Hepatocyte (in vitro differentiated cells): ENCODE measurements around the gene TAF10.

Experiments used
- CTCF ChIP-seq: fragments of 200-600 bp; sonication (generic); IDR thresholded peaks from 2 replicates; pipeline ENCODE4 v1.5.1; 2016; ENCODE audit warnings: antibody characterized with exemption, mild to moderate bottlenecking; ENCODE audit not compliant: poor library complexity
- EZH2 ChIP-seq: fragments of 200-600 bp; sonication (generic); IDR thresholded peaks from 2 replicates; pipeline ENCODE4 v1.6.1; 2016; ENCODE audit warnings: antibody characterized with exemption, mild to moderate bottlenecking, borderline replicate concordance
- EZH2phosphoT487 ChIP-seq: fragments of 200-600 bp; sonication (generic); IDR thresholded peaks from one replicate; pipeline ENCODE4 v1.6.1; 2018; ENCODE audit warnings: antibody characterized with exemption, mild to moderate bottlenecking, low read depth, moderate library complexity; ENCODE audit not compliant: unreplicated experiment, severe bottlenecking

- no peak for TF ChIP-seq CTCF
- no peak for TF ChIP-seq EZH2
- no peak for TF ChIP-seq EZH2phosphoT487
Observed at GRCh38 chr11:6578134-6578533, 33.9 kb downstream of the TAF10 start.
